A673 (cell line): ENCODE measurements around the gene TBC1D9. TPM values are rescaled to one million over a fixed set of nuclear protein-coding genes. Genes with fewer than 3 reads are reported as not detected.

Experiments used
- BruUV-seq: library from RNA; stranded (reverse); fragments of 400-500 nt; replicated peaks from 2 replicates; lab custom pipeline; 2021; lab: Mats Ljungman, UMichigan
- CTCF ChIA-PET: fragments of 300-600 bp; sonication (Branson Sonifier 250); formaldehyde crosslinking; loops from one replicate; lab custom pipeline; 2022; ENCODE audit warnings: antibody characterized with exemption; lab: Charles Lee
- POLR2A ChIA-PET: fragments of 300-600 bp; sonication (Branson Sonifier 250); formaldehyde crosslinking; loops from one replicate; lab custom pipeline; 2022; ENCODE audit warnings: antibody characterized with exemption; ENCODE audit not compliant: low non-redundant PET; lab: Charles Lee
- DNase-seq: peaks from one replicate; pipeline ENCODE4 v3.0.0-alpha.2; 2015; ENCODE audit warnings: low spot score
- H3K27ac ChIP-seq: fragments of 200-600 bp; sonication (generic); 2 replicates; pipeline ENCODE4 v1.5.1; 2016; ENCODE audit warnings: mixed run types, low read depth, mild to moderate bottlenecking, mixed read lengths, antibody characterized with exemption, low read length; ENCODE audit not compliant: poor library complexity, severe bottlenecking
- H3K27me3 ChIP-seq: fragments of 200-600 bp; sonication (generic); replicated peaks from 2 replicates; pipeline ENCODE4 v1.6.1; 2017; ENCODE audit warnings: mixed run types, low read depth, mild to moderate bottlenecking, mixed read lengths, antibody characterized with exemption, low read length; ENCODE audit not compliant: insufficient read depth, poor library complexity
- H3K36me3 ChIP-seq: fragments of 200-600 bp; sonication (generic); 2 replicates; pipeline ENCODE4 v1.6.1; 2016; ENCODE audit warnings: mixed run types, mild to moderate bottlenecking, mixed read lengths, antibody characterized with exemption, low read length; ENCODE audit not compliant: insufficient read depth, poor library complexity, severe bottlenecking
- H3K4me1 ChIP-seq: fragments of 200-600 bp; sonication (generic); 2 replicates; pipeline ENCODE4 v1.6.1; 2017; ENCODE audit warnings: mixed run types, mild to moderate bottlenecking, mixed read lengths, antibody characterized with exemption, low read length; ENCODE audit not compliant: insufficient read depth, poor library complexity, severe bottlenecking
- H3K4me3 ChIP-seq: fragments of 200-600 bp; sonication (generic); 2 replicates; pipeline ENCODE4 v1.5.1; 2016; ENCODE audit warnings: low read depth, mixed run types, mild to moderate bottlenecking, mixed read lengths, low read length; ENCODE audit not compliant: poor library complexity, severe bottlenecking
- H3K9me3 ChIP-seq: fragments of 200-600 bp; sonication (generic); 2 replicates; pipeline ENCODE4 v1.6.1; 2016; ENCODE audit warnings: mixed run types, low read depth, mild to moderate bottlenecking, mixed read lengths, antibody characterized with exemption, low read length; ENCODE audit not compliant: poor library complexity, severe bottlenecking
- CTCF ChIP-seq: fragments of 300-800, 200-600 bp; sonication (generic); conservative IDR thresholded peaks from 2 replicates; pipeline ENCODE4 v1.5.1; 2017; ENCODE audit warnings: low read depth, mild to moderate bottlenecking, antibody characterized with exemption, low read length, moderate library complexity, mixed read lengths
- EZH2 ChIP-seq: fragments of 200-600 bp; sonication (generic); IDR thresholded peaks from 2 replicates; pipeline ENCODE4 v1.6.1; 2017; ENCODE audit warnings: borderline replicate concordance, low read depth, mild to moderate bottlenecking, mixed read lengths, antibody characterized with exemption, low read length; ENCODE audit not compliant: poor library complexity, severe bottlenecking
- intact Hi-C: fragments of 100-400 bp; cut with micrococcal nuclease; formaldehyde crosslinking; loops from one replicate; pipeline ENCODE4 v1.10.0; 2022; ENCODE audit not compliant: unreplicated experiment
- total RNA-seq: library from RNA; stranded (reverse); gene quantifications from 2 replicates; pipeline ENCODE4 v1.2.3, GENCODE V29; 2021

The TBC1D9 gene
- total RNA-seq, 1 experiment from 2014 or later, result 22.4 TPM

GRCh38 chr4:140595065-140595464 lies 161.1 kb downstream of the TBC1D9 start:
- Histone ChIP-seq H3K4me1 (no peaks in the 10 kb centered on the region), H3K27me3 (no peaks in the 10 kb centered on the region), H3K27ac (no peak overlapping the region), H3K4me3 (no peak overlapping the region), H3K9me3 (no peaks in the 10 kb centered on the region), H3K36me3 (no peaks in the 10 kb centered on the region)
- no peak for DNase-seq
- no TSS peak for BruUV-seq
- POLR2A ChIA-PET, result no interaction called here
- CTCF ChIA-PET, result no interaction called here
- intact Hi-C loops, result no loop called here
- no peak for TF ChIP-seq EZH2
- peak; percentile 46 for TF ChIP-seq CTCF

- Histone ChIP-seq H3K27ac (no peak overlapping the region), H3K4me1 (no peaks in the 10 kb centered on the region), H3K27me3 (peaks cover 17% of the 10 kb centered on the region), H3K36me3 (no peaks in the 10 kb centered on the region), H3K4me3 (no peak overlapping the region), H3K9me3 (no peaks in the 10 kb centered on the region)
- CTCF ChIA-PET, result no interaction called here
- BruUV-seq, result no TSS peak
- intact Hi-C loops, result no loop called here
- DNase-seq, result no peak
- no peak for TF ChIP-seq EZH2
- no peak for TF ChIP-seq CTCF
- POLR2A ChIA-PET, result no interaction called here
Observed at GRCh38 chr4:140584439-140584838, 171.7 kb downstream of the TBC1D9 start.

GRCh38 chr4:140581078-140581477 lies 175.1 kb downstream of the TBC1D9 start:
- Histone ChIP-seq H3K9me3 (no peaks in the 10 kb centered on the region), H3K27me3 (peaks cover 37% of the 10 kb centered on the region), H3K4me3 (no peak overlapping the region), H3K36me3 (no peaks in the 10 kb centered on the region), H3K27ac (no peak overlapping the region), H3K4me1 (no peaks in the 10 kb centered on the region)
- CTCF ChIA-PET, result no interaction called here
- intact Hi-C loops, result no loop called here
- TF ChIP-seq CTCF (no peak), EZH2 (no peak)
- no TSS peak for BruUV-seq
- no peak for DNase-seq
- POLR2A ChIA-PET, result interaction anchor here (0.9 kb wide), 1 partner anchor 343 kb away, joined by 5 read pairs; no protein-coding TSS in a partner anchor
